HG03045 (cell line): Measurements from ENCODE around the gene LRRC59.

Experiments
- ATAC-seq: cut with Tn5 transposase; IDR thresholded peaks from one replicate; pipeline ENCODE4 v1.9.1; 2021; ENCODE audit warnings: mild to moderate bottlenecking, moderate library complexity; ENCODE audit not compliant: unreplicated experiment

LRRC59 gene

DNA sequence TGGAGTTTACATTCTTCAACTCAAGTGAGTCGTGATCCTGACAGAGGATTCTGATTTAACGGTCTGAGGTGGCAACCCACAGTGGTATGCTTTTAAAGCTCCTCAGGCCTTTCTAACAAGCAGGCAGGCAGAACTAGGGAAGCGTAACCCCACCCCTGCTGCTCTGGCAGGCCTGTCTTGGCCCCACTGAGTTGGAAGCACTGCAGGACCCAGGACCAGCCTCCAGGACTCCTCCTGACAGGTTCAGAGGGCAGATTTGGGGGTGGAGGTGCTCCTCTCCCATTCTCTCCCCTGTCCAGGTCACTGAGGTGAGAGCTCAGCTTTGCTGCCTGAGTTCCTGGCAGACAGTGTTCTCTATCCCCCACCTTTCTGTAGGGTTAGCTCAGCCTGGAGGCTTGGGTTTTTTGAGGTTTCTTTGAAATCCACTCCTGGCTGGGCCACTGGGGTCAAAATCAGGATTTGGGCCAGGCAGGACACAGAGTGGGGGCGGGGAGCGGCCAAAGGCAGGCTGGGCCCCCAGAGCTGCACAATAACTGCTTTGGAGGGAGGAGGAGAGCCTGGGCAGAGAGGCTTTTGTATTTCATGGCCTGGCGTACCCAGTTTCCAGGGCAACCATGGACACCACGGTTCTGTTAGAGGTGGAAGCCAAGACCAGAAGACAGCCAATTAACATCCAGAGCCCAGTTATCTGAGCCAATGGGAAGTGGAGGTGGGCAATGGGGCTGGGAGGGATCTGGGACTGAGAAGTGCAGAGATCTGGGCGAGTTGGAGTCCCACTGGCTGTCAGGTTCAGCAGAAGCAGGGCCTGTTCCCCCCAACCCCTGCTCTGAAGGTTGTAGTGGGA, 33.9 kb downstream of the LRRC59 start:
- ATAC-seq, result no peak

DNA sequence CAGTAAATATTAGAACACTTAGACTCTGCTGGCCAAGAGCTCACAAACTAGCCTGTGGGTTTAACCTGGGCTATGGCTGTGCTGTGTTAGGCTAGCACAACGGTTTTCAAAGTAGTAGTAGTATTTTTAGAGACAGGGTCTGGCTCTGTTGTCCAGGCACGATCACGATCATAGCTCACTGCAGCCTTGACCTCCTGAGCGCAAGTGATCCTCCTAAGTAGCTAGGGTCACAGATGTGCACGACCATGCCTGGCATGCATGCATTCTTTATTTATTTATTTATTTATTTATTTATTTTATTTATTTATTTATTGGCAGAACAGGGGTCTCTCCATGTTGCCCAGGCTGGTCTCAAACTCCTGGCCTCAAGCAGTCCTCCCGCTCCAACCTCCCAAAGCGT, 34.7 kb downstream of the LRRC59 start:
- no peak for ATAC-seq

DNA sequence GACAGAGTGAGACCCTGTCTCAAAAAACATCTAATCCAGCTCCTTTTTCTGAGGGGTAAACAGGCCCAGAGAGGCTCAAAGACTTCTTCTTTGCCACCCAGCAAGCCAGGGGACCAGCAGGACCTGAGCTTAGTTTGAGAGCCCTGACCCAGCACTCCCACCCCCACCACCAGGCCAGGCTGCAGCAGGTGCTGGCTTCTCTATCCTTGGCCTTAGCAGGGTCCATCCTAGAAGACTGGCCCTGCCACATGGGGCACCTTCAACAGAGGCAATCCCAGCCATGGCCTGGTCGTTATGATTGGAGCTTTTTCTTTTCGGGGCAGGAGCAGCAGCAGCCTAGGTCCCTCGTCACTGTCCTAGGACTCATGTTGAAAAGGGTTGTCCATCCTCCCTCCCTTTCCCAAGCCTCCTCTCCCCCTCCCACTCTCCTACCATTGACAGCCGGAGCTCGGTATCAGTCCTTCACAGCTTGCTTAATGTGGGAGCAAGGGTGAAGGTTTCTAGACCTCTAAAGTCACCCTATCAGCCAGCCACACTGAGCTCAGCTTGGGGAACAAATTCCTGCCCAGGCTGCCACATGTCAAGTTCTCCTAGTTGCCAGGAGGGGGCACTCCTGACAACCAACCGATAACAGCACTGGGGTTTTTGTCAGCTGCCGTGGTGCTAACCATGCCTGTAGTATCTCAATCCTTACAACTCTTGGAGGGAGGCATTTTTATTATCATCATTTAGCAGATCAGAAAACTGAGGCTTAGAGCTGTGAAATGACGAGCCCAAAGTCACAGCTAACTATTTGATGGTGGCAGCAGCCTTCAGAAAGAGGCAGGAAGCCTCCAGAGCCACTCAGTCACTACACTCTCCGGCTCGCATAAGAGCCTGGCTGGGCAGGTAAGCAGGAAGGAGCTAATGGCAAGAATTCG, 35.5 kb downstream of the LRRC59 start:
- ATAC-seq, result no peak

DNA sequence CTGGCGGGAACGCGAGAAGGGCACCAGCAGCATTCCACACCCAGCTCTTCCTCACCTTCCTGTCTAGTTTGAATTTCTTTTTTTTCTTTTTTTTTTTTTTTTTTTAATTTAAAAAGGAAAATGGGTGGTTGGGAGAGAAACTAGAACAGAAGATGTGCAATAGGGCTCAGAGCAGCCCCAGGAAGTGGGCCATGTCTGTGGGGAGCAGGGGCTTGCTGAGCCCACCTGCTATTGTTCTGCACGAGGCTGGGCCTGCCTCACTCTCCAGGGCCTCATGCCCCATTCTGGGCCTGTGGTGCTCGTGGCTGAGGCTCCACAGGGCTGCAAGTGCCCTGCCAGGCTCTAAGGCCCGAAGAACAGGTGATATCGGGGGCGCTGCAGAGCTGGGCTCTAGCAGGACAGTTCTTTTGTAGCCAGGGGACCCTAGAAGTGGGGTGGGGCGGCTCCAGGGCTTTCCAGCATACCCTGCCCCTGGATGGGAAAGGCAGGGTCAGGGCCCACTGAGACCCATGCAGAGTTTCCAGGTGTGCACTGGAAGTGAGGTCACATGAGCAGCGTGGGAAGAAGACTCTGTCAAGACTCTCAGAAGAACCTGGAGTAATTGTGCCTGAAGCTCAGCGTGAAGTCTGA, 36.7 kb downstream of the LRRC59 start:
- no peak for ATAC-seq

DNA sequence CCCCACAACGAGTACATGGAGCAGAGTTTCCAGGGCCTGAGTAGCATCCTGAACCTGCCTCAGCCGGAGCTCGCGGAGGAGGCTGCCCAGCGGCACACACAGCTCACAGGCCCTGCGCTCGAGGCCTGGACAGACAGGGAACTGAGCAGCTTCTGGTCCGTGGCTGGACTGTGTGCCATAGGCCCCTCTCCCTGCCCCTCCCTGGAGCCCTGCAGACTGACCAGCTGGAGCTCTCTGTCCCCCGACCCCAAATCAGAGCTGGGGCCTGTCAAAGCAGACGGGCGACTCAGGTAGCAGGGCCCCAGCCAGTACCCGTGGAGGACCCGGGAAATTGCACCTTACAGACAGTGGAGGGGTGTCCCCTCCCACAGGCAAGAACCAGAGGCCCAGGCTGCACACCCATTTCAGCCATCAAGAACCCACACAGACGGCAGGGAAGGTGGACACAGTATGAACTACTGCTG, 37.3 kb downstream of the LRRC59 start:
- no peak for ATAC-seq

DNA sequence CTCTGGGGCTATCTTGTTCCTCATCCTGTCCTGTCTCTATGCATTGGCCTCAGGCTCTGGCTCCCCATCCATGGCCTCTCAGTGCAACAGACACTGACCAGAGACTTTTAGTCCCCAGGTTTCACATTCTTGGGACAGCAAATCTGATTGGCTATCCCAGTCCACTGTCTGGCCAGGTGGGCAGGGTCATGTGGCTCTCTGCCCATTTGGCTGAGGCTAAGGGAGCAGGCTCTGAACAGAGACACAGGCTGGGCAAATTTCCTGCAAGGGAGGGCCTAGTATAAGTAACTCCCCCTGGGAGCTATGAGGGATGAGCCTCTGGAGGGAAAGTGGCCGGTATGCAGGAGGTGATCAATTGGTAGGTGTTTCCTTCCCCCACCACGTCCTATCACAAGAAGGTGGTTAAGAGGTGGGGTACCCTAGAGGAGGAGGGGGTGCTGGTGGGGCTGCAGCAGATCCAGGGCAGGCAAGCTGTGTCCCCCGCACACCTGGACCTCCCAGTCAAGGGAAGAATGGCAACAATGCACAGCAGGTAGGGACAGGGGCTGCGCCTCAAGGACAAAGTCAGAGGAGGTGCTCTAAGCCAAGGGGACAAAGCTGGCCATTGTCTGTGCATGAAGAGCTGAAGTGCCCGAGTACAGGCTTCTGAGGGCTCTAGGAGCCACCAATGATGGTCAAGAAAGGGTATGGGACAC, 38.2 kb downstream of the LRRC59 start:
- no peak for ATAC-seq

DNA sequence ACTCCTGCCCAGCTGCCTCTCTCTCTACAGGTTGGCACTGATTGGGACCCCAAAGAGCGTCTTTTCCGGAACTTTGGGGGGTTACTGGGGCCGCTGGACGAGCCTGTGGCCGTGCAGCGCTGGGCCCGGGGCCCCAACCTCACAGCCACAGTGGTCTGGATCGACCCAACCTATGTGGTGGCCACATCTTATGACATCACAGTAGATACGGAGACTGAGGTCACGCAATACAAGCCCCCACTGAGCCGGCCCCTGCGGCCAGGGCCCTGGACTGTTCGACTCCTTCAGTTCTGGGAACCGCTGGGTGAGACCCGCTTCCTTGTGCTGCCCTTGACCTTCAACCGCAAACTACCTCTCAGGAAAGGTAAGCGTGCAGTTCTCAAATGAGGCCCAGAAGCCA, 39.1 kb downstream of the LRRC59 start:
- no peak for ATAC-seq

DNA sequence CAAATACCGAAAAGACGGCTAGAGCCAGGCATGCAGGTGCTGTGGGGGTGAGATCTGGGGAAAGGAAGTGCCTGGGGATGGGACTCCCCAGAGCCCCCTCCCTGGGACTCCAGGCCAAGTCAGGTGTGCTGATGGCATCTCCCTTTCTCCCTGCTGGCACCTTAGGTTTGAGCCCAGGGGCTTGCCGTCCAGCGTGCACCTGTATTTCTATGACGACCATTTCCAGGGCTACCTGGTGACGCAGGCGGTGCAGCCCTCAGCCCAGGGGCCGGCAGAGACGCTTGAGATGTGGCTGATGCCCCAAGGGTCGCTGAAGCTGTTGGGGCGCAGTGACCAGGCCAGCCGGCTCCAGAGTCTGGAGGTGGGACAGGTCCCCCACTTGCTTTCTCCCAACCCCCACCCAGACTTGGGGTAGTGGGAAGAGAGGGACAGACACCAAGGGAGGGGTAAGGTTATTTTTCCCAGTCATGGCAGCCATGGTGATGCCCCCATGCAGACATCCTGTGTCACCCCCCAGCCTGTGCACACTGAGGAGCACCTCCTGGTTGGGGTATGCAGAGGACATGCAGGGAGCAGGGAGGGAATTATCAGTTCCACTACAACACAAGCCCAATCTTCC, 40.3 kb downstream of the LRRC59 start:
- ATAC-seq, result no peak

DNA sequence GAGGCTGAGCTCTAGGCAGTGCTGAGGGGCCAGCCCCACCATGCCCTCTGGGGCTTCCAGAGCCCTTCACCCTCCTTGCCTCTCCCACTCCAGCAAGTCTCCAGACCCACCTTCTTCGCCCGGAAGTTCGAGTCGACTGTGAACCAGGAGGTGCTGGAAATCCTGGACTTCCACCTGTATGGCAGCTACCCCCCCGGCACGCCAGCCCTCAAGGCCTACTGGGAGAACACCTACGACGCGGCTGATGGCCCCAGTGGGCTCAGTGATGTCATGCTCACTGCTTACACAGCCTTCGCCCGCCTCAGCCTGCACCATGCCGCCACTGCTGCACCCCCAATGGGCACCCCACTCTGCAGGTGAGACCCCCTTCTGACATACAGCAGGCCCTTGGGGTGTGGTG, 40.9 kb downstream of the LRRC59 start:
- ATAC-seq, result no peak

DNA sequence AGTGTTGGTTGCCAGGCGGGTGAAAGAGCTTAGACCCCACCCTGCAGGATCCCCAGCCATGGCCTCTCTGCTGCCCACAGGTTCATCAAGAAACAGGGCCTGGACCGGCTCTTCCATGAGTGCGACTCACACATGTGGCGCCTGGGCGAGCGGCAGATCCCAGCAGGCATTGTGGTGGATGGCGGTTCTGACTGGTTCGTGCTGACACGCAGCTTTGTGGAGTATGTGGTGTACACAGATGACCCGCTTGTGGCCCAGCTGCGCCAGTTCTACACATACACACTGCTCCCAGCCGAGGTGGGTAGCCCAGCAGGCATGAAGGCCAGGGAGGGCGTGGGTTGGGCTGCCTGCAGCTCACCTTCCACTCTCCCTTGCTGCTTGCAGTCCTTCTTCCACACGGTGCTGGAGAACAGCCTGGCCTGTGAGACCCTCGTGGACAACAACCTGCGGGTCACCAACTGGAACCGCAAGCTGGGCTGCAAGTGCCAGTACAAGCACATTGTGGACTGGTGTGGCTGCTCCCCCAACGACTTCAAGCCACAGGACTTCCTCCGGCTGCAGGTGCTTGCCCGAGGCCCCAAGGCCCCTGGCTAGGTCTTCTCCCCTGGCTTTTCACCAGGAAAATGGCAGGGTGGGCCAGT, 41.5 kb downstream of the LRRC59 start:
- ATAC-seq, result no peak

DNA sequence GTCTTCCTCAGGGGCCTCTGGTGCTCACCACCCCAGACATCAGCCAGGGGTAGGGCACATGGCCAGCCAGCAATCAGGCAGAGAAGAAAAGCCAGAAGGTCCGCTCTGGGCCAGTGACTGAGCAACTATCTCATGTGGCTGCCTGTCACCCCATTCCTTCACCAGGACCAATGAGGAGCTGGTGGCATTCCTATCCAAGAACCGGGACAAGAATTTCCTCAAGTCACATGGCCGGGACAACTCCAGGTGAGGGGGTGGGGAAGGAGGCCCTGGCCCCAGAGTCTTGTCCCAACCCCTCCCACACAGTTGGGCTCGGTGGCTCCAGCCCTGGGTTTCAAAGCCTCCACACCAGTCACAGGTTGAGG, 42.0 kb downstream of the LRRC59 start:
- no peak for ATAC-seq

DNA sequence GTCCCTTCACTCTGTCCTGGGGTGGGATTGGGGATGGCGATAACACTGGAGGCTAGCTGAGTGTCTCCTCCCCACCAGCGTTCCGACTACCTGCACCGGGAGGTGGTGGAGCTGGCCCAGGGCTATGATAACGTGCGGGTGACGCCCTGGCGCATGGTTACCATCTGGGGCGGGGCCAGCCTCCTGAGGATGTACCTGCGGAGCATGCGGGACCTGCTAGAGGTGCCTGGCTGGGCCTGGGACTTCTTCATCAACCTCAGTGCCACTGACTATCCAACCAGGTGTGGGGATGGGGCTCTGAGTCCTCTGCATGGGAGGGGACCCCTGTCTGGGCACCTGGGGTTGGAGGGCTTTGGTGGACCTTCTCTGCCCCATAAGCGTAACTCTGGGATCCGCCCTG, 42.5 kb downstream of the LRRC59 start:
- no peak for ATAC-seq

DNA sequence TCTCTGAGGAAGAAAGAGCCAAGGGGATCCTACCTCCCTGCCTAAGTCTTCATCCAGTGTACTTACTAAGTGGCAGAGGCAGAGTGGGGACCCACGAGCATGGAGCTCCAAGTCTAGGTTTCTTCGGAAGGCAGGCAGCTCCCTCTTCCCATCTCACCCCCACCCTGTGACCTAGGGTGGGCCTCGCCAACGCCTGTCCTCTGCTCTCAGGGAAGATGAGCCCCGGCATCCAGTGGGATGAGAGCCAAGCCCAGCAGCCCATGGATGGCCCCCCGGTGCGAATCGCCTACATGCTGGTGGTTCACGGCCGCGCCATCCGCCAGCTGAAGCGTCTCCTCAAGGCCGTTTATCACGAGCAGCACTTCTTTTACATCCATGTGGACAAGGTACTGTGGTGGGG, 43.1 kb downstream of the LRRC59 start:
- ATAC-seq, result no peak

DNA sequence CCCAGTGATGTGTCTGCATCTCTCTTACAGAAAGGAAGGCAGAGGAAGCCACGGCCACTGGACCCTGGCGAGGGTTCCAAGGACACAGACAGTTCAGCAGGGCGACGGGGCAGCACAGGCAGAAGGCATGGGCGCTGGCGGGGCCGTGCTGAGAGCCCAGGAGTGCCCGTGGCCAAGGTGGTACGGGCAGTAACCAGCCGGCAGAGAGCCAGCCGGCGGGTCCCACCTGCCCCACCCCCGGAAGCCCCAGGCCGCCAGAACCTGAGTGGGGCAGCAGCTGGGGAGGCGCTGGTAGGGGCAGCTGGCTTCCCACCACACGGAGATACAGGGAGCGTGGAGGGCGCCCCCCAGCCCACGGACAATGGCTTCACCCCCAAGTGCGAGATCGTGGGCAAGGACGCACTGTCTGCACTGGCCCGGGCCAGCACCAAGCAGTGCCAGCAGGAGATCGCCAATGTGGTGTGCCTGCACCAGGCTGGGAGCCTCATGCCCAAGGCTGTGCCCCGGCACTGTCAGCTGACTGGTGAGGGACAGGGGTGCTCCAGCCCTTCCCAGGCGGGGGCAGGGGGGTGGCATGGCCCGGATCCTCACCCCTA, 43.6 kb downstream of the LRRC59 start:
- ATAC-seq, result no peak

DNA sequence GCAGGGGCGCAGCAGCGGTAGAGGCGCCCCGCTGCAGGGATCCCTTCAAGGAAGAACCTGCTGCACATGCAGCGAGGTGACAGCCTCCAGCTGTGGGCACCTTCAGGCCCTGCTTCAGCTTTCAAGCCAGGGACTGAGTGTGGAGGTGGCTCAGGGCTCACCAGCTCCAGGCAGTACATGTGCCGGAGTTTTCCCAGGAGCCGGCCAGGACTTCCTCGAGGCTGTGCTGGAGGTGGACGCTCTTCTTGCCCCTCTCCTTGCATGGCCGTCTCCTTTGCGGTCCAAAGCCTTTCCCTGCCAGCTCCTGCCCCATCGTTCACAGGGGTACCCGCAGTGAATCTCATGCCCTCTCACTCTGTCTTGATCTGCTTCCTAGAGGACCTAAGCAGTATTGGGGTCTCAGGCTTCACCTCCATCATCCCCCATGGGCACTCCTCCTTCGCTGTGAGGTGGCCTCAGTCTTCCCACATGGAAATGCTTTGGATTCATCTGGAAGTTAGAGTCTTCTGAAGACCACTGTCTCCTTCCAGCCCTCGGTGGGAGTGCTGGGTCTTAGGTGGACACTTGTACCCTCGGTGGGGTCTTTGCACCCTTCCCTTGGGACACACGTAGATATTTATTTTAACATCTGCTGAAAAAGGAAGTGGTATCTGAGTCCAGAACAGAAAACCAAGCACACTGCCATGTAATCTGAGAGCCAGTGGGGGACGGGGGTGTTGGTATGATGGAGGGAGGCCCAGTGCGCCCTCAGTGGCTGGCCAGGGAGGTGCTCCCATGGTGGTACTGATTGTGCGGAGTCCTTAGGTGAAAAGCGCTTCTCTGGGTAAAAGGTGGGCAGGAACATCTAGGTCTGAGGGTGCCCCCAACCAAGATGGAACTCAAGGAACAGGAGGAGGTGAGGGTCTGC, 44.4 kb downstream of the LRRC59 start:
- ATAC-seq, result no peak

DNA sequence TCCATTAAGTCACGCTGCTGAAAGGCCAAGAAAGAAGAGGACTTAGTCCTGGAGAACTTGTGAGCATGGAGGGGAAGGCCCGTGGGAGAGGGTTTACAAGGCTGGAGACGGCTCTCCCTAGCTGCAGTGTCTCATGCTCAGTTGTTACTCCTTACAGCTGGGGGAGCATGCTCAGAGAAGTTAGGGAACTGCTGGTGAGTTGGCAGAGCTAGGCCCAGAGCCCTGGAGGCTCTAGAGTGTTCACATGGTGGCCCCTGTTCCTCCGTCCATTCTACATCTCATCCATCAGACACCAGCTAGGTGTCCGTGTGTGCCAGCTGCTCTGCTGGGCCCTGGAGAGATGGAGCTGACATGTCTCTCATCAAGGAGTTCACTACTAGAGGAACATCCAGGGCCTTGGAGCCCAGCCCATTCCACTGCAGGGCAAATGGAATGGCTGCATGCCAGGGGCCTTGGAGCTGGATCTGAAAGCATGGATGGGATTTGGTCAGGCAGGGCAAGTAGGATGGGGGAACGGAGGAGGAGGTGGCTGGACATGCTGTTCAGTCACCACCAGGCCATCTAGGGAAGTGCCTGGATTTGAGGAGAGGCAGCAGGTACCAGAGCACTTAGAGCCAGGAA, 45.1 kb downstream of the LRRC59 start:
- ATAC-seq, result no peak

DNA sequence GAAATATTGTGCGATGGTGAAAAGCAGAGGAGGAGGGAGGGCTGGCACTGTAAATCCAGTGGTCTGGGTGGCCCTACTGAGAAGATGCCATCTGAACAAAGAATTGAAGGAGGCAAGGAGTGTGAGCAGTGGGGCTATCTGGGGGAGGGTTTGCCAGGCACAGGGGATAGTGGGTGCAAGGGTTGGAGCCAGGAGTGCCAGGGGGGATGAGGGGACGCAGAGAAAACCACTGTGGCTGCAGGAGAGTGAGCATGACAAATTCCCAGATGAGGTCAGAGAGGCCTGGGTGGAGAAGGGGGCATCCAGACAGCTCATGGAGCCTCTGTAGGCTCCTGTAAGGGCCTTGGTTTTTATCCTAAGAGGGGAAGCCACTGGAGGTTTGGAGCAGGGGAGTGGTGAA, 46.6 kb downstream of the LRRC59 start:
- ATAC-seq, result no peak

DNA sequence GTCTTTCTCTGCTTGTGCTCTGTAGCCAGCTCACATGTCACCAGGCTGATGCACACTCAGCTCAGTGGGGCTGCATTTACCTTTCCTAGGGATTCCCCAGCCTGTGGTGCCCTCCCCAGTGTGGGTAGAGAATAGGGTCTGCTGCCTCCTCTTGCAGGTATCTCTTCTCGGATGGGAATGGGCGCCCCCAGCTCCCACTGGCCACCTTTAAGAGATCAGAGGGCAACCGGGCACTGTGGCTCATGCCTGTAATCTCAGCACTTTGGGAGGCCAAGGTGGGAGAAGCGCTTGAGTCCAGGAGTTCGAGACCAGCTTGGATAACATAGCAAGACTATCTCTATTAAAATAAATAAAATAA, 48.1 kb downstream of the LRRC59 start:
- no peak for ATAC-seq
